IMR-90 (cell line): ENCODE data around the gene GGACT. TPM values are rescaled to one million over a fixed set of nuclear protein-coding genes. Genes with fewer than 3 reads are reported as not detected.

Source experiments
- ATAC-seq: fragments of 200-7000 bp; cut with Tn5 transposase; 2 replicates; pipeline ENCODE4 v1.9.1; 2020; ENCODE audit warnings: low read depth, mild to moderate bottlenecking, moderate library complexity
- BruUV-seq: library from RNA; stranded (reverse); fragments of 400-500 nt; replicated peaks from 2 replicates; lab custom pipeline; 2021; lab: Mats Ljungman, UMichigan
- CTCF ChIA-PET: fragments of 300-600 bp; formaldehyde crosslinking; extraction: SDS; loops from one replicate; lab custom pipeline; 2021; ENCODE audit warnings: antibody characterized with exemption; lab: Yijun Ruan, JAX
- POLR2A ChIA-PET: fragments of 300-600 bp; sonication (Branson Sonifier 250); formaldehyde crosslinking; loops from one replicate; lab custom pipeline; 2022; ENCODE audit warnings: antibody characterized with exemption; ENCODE audit not compliant: unreplicated experiment; lab: Charles Lee
- DNase-seq: peaks from one replicate; pipeline ENCODE4 v3.0.0; 2013
- H2AFZ ChIP-seq: replicated peaks from 2 replicates; pipeline ENCODE3; 2013; ENCODE audit warnings: low read length, mild to moderate bottlenecking; ENCODE audit not compliant: poor library complexity
- H2AK5ac ChIP-seq: 2 replicates; pipeline ENCODE4 v1.6.1; 2013; ENCODE audit warnings: low read depth, low read length, inconsistent platforms
- H2AK9ac ChIP-seq: replicated peaks from 2 replicates; pipeline ENCODE3; 2013; ENCODE audit warnings: mild to moderate bottlenecking, low read depth, low read length, moderate library complexity; ENCODE audit not compliant: poor library complexity
- H2BK120ac ChIP-seq: 2 replicates; pipeline ENCODE4 v1.6.1; 2013; ENCODE audit warnings: low read depth, low read length, inconsistent platforms
- H2BK15ac ChIP-seq: 3 replicates; pipeline ENCODE4 v1.6.1; 2013; ENCODE audit warnings: low read depth, low read length, inconsistent platforms
- H2BK20ac ChIP-seq: 2 replicates; pipeline ENCODE4 v1.6.1; 2013; ENCODE audit warnings: low read depth, mild to moderate bottlenecking, inconsistent platforms, low read length, moderate library complexity
- H2BK5ac ChIP-seq: 2 replicates; pipeline ENCODE4 v1.6.1; 2013; ENCODE audit warnings: mild to moderate bottlenecking, low read depth, low read length, inconsistent platforms; ENCODE audit not compliant: poor library complexity, severe bottlenecking
- H3K14ac ChIP-seq: replicated peaks from 2 replicates; pipeline ENCODE4 v1.6.1; 2013; ENCODE audit warnings: low read depth, low read length, inconsistent platforms
- H3K18ac ChIP-seq: 2 replicates; pipeline ENCODE4 v1.6.1; 2013; ENCODE audit warnings: low read depth, low read length, control low read depth
- H3K23ac ChIP-seq: 2 replicates; pipeline ENCODE4 v1.6.1; 2013; ENCODE audit warnings: low read depth, low read length, inconsistent platforms
- H3K27ac ChIP-seq: 2 replicates; pipeline ENCODE4 v1.5.1; 2013; ENCODE audit warnings: mild to moderate bottlenecking, control low read depth, low read length; ENCODE audit not compliant: insufficient read depth
- H3K27me3 ChIP-seq: 2 replicates; pipeline ENCODE4 v1.6.1; 2013; ENCODE audit warnings: low read length; ENCODE audit not compliant: control insufficient read depth, insufficient read depth
- H3K36me3 ChIP-seq: 2 replicates; pipeline ENCODE4 v1.6.1; 2013; ENCODE audit warnings: low read length, mixed read lengths; ENCODE audit not compliant: control insufficient read depth, insufficient read depth
- H3K4ac ChIP-seq: 2 replicates; pipeline ENCODE4 v1.6.1; 2013; ENCODE audit warnings: low read depth, low read length, inconsistent platforms
- H3K4me1 ChIP-seq: 2 replicates; pipeline ENCODE4 v1.6.1; 2013; ENCODE audit warnings: low read length, mixed read lengths; ENCODE audit not compliant: control insufficient read depth, insufficient read depth
- H3K4me2 ChIP-seq: 2 replicates; pipeline ENCODE4 v1.6.1; 2013; ENCODE audit warnings: low read depth, mild to moderate bottlenecking, control low read depth, low read length, moderate library complexity
- H3K4me3 ChIP-seq: 2 replicates; pipeline ENCODE4 v1.5.1; 2013; ENCODE audit warnings: low read depth, mild to moderate bottlenecking, control low read depth, low read length, moderate library complexity; ENCODE audit not compliant: insufficient read depth
- H3K56ac ChIP-seq: 2 replicates; pipeline ENCODE4 v1.6.1; 2013; ENCODE audit warnings: low read length, inconsistent platforms; ENCODE audit not compliant: insufficient read depth; ENCODE audit errors: extremely low read depth
- H3K79me1 ChIP-seq, 2 experiments: 2 replicates each; pipeline ENCODE4 v1.6.1; 2013; ENCODE audit warnings: low read length in 2 of 2, inconsistent platforms in 1 of 2, low read depth in 1 of 2
- H3K9ac ChIP-seq: 2 replicates; pipeline ENCODE4 v1.6.1; 2013; ENCODE audit warnings: low read depth, low read length, control low read depth
- H3K9me1 ChIP-seq: 2 replicates; pipeline ENCODE4 v1.6.1; 2013; ENCODE audit warnings: low read length, inconsistent platforms; ENCODE audit not compliant: insufficient read depth
- H3K9me3 ChIP-seq: 2 replicates; pipeline ENCODE4 v1.6.1; 2013; ENCODE audit warnings: low read length; ENCODE audit not compliant: control insufficient read depth, insufficient read depth
- H4K20me1 ChIP-seq: 2 replicates; pipeline ENCODE4 v1.6.1; 2013; ENCODE audit warnings: low read length, inconsistent platforms; ENCODE audit not compliant: insufficient read depth
- H4K5ac ChIP-seq: 2 replicates; pipeline ENCODE4 v1.6.1; 2013; ENCODE audit warnings: mild to moderate bottlenecking, low read depth, low read length, control low read depth
- H4K8ac ChIP-seq, 2 experiments: 2 replicates each; pipeline ENCODE4 v1.6.1; 2013; ENCODE audit warnings: low read depth in 2 of 2, low read length in 2 of 2, control low read depth in 1 of 2, inconsistent platforms in 1 of 2
- H4K91ac ChIP-seq: 2 replicates; pipeline ENCODE4 v1.6.1; 2013; ENCODE audit warnings: low read depth, low read length, inconsistent platforms; ENCODE audit not compliant: insufficient read depth
- BHLHE40 ChIP-seq: fragments of 150-350 bp; IDR thresholded peaks from 2 replicates; pipeline ENCODE4 v1.6.1; 2016; ENCODE audit warnings: mild to moderate bottlenecking, low read depth, low read length
- CEBPB ChIP-seq: IDR thresholded peaks from 2 replicates; pipeline ENCODE4 v1.6.1; 2012; ENCODE audit warnings: low read depth, low read length, improper control_type of control experiment
- CHD1 ChIP-seq: IDR thresholded peaks from 2 replicates; pipeline ENCODE4 v1.6.1; 2012; ENCODE audit warnings: low read depth, low read length, improper control_type of control experiment
- CTCF ChIP-seq: conservative IDR thresholded peaks from 2 replicates; pipeline ENCODE4 v1.5.1; 2012; ENCODE audit warnings: mild to moderate bottlenecking, low read depth, low read length, improper control_type of control experiment
- ELK1 ChIP-seq: fragments of 150-350 bp; IDR thresholded peaks from 2 replicates; pipeline ENCODE4 v1.6.1; 2016; ENCODE audit warnings: low read depth, mild to moderate bottlenecking, low read length, moderate library complexity, borderline replicate concordance
- FOS ChIP-seq: fragments of 150-350 bp; IDR thresholded peaks from 2 replicates; pipeline ENCODE4 v1.6.1; 2016; ENCODE audit warnings: low read depth, low read length
- MAZ ChIP-seq: IDR thresholded peaks from 2 replicates; pipeline ENCODE4 v1.6.1; 2012; ENCODE audit warnings: low read depth, mild to moderate bottlenecking, low read length, improper control_type of control experiment, moderate library complexity, borderline replicate concordance
- MXI1 ChIP-seq: IDR thresholded peaks from 2 replicates; pipeline ENCODE4 v1.6.1; 2012; ENCODE audit warnings: low read depth, mild to moderate bottlenecking, low read length, moderate library complexity, borderline replicate concordance
- NFE2L2 ChIP-seq: fragments of 150-350 bp; IDR thresholded peaks from 2 replicates; pipeline ENCODE4 v1.6.1; 2016; ENCODE audit warnings: low read depth, mild to moderate bottlenecking, low read length
- POLR2A ChIP-seq: IDR thresholded peaks from 2 replicates; pipeline ENCODE4 v1.6.1; 2012; ENCODE audit warnings: mild to moderate bottlenecking, low read depth, low read length
- RAD21 ChIP-seq: IDR thresholded peaks from 2 replicates; pipeline ENCODE4 v1.6.1; 2012; ENCODE audit warnings: low read length, improper control_type of control experiment
- RCOR1 ChIP-seq: IDR thresholded peaks from 2 replicates; pipeline ENCODE4 v1.6.1; 2012; ENCODE audit warnings: mild to moderate bottlenecking, low read length, improper control_type of control experiment; ENCODE audit not compliant: insufficient replicate concordance
- RFX5 ChIP-seq: IDR thresholded peaks from 2 replicates; pipeline ENCODE4 v1.8.0; 2012; ENCODE audit warnings: low read depth, mild to moderate bottlenecking, low read length, moderate library complexity
- USF2 ChIP-seq: fragments of 150-350 bp; IDR thresholded peaks from 2 replicates; pipeline ENCODE4 v1.6.1; 2017; ENCODE audit warnings: mild to moderate bottlenecking, antibody characterized with exemption, low read length, low read depth
- WGBS, 2 experiments: methylation state at CpG; one replicate each; pipeline versions ENCODE4 v1.1.5 to v1.1.7; 2013; ENCODE audit warnings: missing lambda C conversion rate in 2 of 2; ENCODE audit not compliant: insufficient read length in 1 of 2; ENCODE audit errors: extremely low coverage in 2 of 2; 5-methylcytosine and 5-hydroxymethylcytosine counted together
- dilution Hi-C: fragments of 300-500 bp; cut with HindIII; formaldehyde crosslinking; loops from one replicate; pipeline ENCODE4 v1.14.3; 2018; ENCODE audit warnings: low sequenced_read_pairs; ENCODE audit not compliant: unreplicated experiment
- in situ Hi-C: fragments of 300-500 bp; cut with MboI; formaldehyde crosslinking; loops from 3 replicates; pipeline ENCODE4 v1.14.3; 2019; ENCODE audit warnings: low sequenced_read_pairs, inconsistent platforms, mixed read lengths
- intact Hi-C: fragments of 100-400 bp; cut with micrococcal nuclease; formaldehyde crosslinking; loops from 2 replicates; pipeline ENCODE4 v1.10.0; 2022
- polyA plus RNA-seq, 3 experiments: library from polyadenylated mRNA; depleted of rRNA; stranded (reverse); fragments of >200 nt; gene quantifications; 2 replicates each; pipeline ENCODE4 v1.2.3, GENCODE V29; 2012; ENCODE audit warnings: low replicate concordance in 1 of 3
- total RNA-seq: library from RNA; depleted of rRNA; stranded (reverse); fragments of >200 nt; gene quantifications from 2 replicates; pipeline ENCODE4 v1.2.3, GENCODE V29; 2012

GGACT gene
- total and polyA plus RNA-seq, 2 of the 4 experiments (the other 2 are of a cell fraction), result 2.0 to 2.6 TPM

GRCh38 chr13:100613031-100613430 lies 24.4 kb upstream of the GGACT start:
- Histone ChIP-seq H2AK5ac (no peak overlapping the region), H3K9ac (no peak overlapping the region), H2AFZ (no peak overlapping the region), H4K91ac (no peak overlapping the region), H3K27ac (no peak overlapping the region), H4K8ac (no peak overlapping the region), H3K4me2 (no peak overlapping the region), H4K5ac (no peak overlapping the region), H3K4ac (no peak overlapping the region), H4K20me1 (no peaks in the 10 kb centered on the region), H3K18ac (no peak overlapping the region), H3K4me3 (no peak overlapping the region), H3K36me3 (peaks cover 8% of the 10 kb centered on the region; the same call in 1 of the 2 replicates), H3K9me3 (no peaks in the 10 kb centered on the region), H3K27me3 (no peaks in the 10 kb centered on the region), H2AK9ac (no peak overlapping the region), H3K79me1 (no peaks in the 10 kb centered on the region), H2BK120ac (no peak overlapping the region), H2BK5ac (no peak overlapping the region), H2BK15ac (no peak overlapping the region), H3K14ac (no peak overlapping the region), H3K23ac (no peak overlapping the region), H2BK20ac (no peak overlapping the region), H3K4me1 (no peaks in the 10 kb centered on the region), H3K56ac (no peak overlapping the region), H3K9me1 (no peaks in the 10 kb centered on the region)
- intact Hi-C loops (no loop called here), in situ Hi-C loops (no loop called here), dilution Hi-C loops (no loop called here)
- ATAC-seq (no peak), DNase-seq (no peak)
- ChIA-PET CTCF (no interaction called here), POLR2A (no interaction called here)
- BruUV-seq, result no TSS peak
- no CpG with 5 or more reads among the region's 5 CpGs for WGBS, 2 experiments
- no peak for TF ChIP-seq NFE2L2
- no peak for TF ChIP-seq CTCF
- TF ChIP-seq RCOR1, result no peak
- TF ChIP-seq USF2, result no peak
- TF ChIP-seq RFX5, result no peak
- no peak for TF ChIP-seq CHD1
- TF ChIP-seq CEBPB, result no peak
- no peak for TF ChIP-seq POLR2A
- no peak for TF ChIP-seq MXI1
- no peak for TF ChIP-seq MAZ
- TF ChIP-seq RAD21, result no peak
- no peak for TF ChIP-seq ELK1
- TF ChIP-seq FOS, result no peak
- no peak for TF ChIP-seq BHLHE40
